Skin of body (tissue), 2 donors: ENCODE results near the gene KCTD21. TPM values are rescaled to one million over a fixed set of nuclear protein-coding genes. Genes with fewer than 3 reads are reported as not detected.
"Not testable (repeated sequence)": the region's sequence is repeated elsewhere in the genome, so short reads cannot be mapped to it uniquely, and the experiment has no call there.

Experiments
- DNase-seq: peaks from one replicate; lab custom pipeline; 2025; lab: John Stamatoyannopoulos, UW
- total RNA-seq: library from RNA; depleted of rRNA; stranded (reverse); fragments of >200 nt; gene quantifications from one replicate; pipeline ENCODE4 v1.2.3, GENCODE V29; 2014

KCTD21 gene
- total RNA-seq, 1 donor from 2014 or later, result 3.1 TPM

GRCh38 chr11:78179459-78180071 lies 8.9 kb downstream of the KCTD21 start:
- DNase-seq, result no peak

- no peak for DNase-seq
Observed at GRCh38 chr11:78177216-78177615, 11.2 kb downstream of the KCTD21 start.

- no peak for DNase-seq
Observed at GRCh38 chr11:78176605-78177141, 11.8 kb downstream of the KCTD21 start.

- DNase-seq, result not testable (repeated sequence)
Observed at GRCh38 chr11:78175862-78176261, 12.6 kb downstream of the KCTD21 start.

- DNase-seq, result no peak
Observed at GRCh38 chr11:78171951-78172350, 16.5 kb downstream of the KCTD21 start.

- DNase-seq, result no peak
Observed at GRCh38 chr11:78170874-78171549, 17.4 kb downstream of the KCTD21 start.

- no peak for DNase-seq
Observed at GRCh38 chr11:78170413-78170812, 18.0 kb downstream of the KCTD21 start.

GRCh38 chr11:78168539-78169477 lies 19.6 kb downstream of the KCTD21 start:
- DNase-seq, result peak; percentile 47

GRCh38 chr11:78166855-78167469 lies 21.5 kb downstream of the KCTD21 start:
- DNase-seq, result no peak

GRCh38 chr11:78164471-78164870 lies 24.0 kb downstream of the KCTD21 start:
- DNase-seq, result no peak

GRCh38 chr11:78163828-78164227 lies 24.6 kb downstream of the KCTD21 start:
- DNase-seq, result no peak

- no peak for DNase-seq
Observed at GRCh38 chr11:78161962-78162371, 26.5 kb downstream of the KCTD21 start.

GRCh38 chr11:78161346-78161745 lies 27.1 kb downstream of the KCTD21 start:
- DNase-seq, result no peak

- DNase-seq, result no peak
Observed at GRCh38 chr11:78160557-78160956, 27.9 kb downstream of the KCTD21 start.

GRCh38 chr11:78158987-78159652 lies 29.3 kb downstream of the KCTD21 start:
- no peak for DNase-seq

GRCh38 chr11:78156127-78156844 lies 32.1 kb downstream of the KCTD21 start:
- no peak for DNase-seq

GRCh38 chr11:78151804-78152203 lies 36.6 kb downstream of the KCTD21 start:
- no peak for DNase-seq

GRCh38 chr11:78150754-78151153 lies 37.7 kb downstream of the KCTD21 start:
- DNase-seq, result no peak

GRCh38 chr11:78150346-78150745 lies 38.1 kb downstream of the KCTD21 start:
- DNase-seq, result no peak

GRCh38 chr11:78149646-78150045 lies 38.8 kb downstream of the KCTD21 start:
- DNase-seq, result no peak
